HFF-Myc (cell line): ENCODE data around the gene DCBLD2.

ENCODE experiments used
- DNase-seq: peaks from one replicate; pipeline ENCODE4 v3.0.0-alpha.2; 2011; ENCODE audit warnings: low read depth; ENCODE audit errors: extremely low read depth
- H3K4me3 ChIP-seq: replicated peaks from 2 replicates; pipeline ENCODE4 v1.5.1; 2011; ENCODE audit warnings: low read depth, mild to moderate bottlenecking, control low read depth, low read length
- TF ChIP-seq, protein P1 (sequence below): IDR thresholded peaks from 2 replicates; pipeline ENCODE4 v1.5.1; 2012; ENCODE audit warnings: mild to moderate bottlenecking, low read depth, low read length, control low read depth; ENCODE audit errors: missing control alignments

DCBLD2 gene

DNA sequence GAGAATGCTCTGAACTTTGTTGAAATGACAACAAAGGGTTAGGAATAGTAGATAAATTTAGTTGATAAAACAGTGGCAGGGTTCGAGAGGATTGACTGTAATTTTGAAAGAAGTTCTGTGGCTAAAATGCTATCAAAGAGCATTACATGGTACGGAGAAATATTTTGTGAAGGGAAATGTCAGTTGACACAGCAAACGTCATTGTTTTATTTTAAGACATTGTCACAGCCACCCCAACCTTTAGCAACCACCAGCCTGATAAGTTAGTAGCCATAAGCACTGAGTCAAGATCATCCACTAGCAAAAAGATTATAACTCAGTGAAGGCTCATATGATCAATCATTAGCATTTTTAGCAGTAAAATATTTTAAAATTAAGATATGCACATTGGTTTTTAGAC is 147.0 kb downstream of the DCBLD2 start:
- no peak overlapping the region for H3K4me3 ChIP-seq
- TF ChIP-seq, protein P1, sequence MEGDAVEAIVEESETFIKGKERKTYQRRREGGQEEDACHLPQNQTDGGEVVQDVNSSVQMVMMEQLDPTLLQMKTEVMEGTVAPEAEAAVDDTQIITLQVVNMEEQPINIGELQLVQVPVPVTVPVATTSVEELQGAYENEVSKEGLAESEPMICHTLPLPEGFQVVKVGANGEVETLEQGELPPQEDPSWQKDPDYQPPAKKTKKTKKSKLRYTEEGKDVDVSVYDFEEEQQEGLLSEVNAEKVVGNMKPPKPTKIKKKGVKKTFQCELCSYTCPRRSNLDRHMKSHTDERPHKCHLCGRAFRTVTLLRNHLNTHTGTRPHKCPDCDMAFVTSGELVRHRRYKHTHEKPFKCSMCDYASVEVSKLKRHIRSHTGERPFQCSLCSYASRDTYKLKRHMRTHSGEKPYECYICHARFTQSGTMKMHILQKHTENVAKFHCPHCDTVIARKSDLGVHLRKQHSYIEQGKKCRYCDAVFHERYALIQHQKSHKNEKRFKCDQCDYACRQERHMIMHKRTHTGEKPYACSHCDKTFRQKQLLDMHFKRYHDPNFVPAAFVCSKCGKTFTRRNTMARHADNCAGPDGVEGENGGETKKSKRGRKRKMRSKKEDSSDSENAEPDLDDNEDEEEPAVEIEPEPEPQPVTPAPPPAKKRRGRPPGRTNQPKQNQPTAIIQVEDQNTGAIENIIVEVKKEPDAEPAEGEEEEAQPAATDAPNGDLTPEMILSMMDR = no peak
- no peak for DNase-seq

DNA sequence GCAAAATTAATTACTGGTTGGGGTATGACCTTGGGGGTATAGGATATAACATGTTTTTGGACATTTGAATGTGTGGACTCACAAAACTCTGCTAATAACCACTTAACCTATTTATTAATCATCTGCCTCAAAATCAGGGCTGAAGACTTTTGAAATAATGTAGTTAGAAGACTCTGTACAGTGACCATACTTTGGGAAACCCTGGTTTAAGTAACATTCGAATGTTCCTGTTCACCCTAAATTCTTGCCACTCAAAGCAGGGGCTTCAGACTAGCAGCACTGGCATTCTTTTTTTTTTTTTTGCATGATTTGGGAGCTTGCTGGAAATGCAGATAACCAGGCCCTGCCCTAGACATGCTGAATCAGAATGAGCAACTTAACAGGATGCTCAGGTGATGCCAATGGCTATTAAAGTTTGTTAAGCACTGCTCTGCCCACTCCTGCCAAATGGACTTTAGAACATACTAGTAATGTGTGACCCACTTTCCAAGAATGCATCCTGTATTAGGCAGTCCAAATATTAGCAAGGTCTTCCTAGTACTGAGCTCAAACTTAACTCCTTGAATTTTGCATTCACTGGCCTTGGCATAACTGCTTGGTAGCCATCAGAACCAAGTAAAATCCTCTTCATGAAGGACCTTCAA is 151.1 kb downstream of the DCBLD2 start:
- TF ChIP-seq, protein P1 = no peak
- no peak for DNase-seq
- no peak overlapping the region for H3K4me3 ChIP-seq

DNA sequence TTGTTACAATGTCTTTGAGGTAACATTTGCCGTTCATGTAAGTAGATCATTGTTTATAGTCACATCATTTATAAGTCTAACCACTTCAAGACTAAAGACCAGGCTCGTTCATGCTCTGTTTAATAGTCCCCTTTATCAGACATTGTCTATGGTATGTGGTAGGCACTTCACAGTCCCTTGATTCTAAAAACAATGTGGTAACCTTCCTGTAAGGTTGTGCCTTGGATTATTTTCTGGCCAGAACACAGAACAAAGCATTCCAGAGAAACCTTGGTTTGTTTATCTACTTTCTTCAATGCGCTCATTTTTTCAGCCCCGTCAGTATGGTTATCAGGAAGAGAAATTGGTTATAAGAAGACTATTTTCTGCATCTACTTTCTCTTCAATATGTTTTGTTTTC is 154.6 kb downstream of the DCBLD2 start:
- TF ChIP-seq, protein P1 = no peak
- no peak for DNase-seq
- H3K4me3 ChIP-seq = no peak overlapping the region

DNA sequence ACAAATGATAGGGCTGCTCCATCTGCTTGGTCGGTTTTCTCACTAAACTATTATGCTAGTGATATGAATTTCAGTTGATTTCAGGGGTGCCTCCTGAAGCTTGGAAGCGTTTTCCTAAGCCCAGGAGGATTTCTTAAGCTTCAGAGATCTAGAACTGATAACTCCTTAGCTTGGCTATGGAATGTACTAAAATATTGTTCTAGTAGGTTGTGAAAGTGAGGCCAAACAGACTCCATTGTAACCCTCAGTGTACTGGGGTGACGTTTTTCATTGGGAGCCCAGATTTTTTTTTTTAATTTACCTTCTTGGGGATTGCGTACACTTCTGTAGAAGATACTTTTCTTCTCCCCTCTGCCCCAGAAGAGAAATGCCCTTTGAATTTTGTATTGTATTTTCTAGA is 155.4 kb downstream of the DCBLD2 start:
- TF ChIP-seq, protein P1 = no peak
- no peak overlapping the region for H3K4me3 ChIP-seq
- no peak for DNase-seq
